Measurements from ENCODE around the gene ACOT7.

GRCh38 chr1:6279066-6279465 is 114.5 kb downstream of the ACOT7 start:
- TF ChIP-seq CTCF (IDR thresholded peaks at IDR 0.05) (no peak), EP300 (IDR thresholded peaks at IDR 0.05) (no peak)
